IPS-18c (cell line): ENCODE results near the gene GCNT2.
"Not testable (repeated sequence)": the region's sequence is repeated elsewhere in the genome, so short reads cannot be mapped to it uniquely, and the experiment has no call there.

ENCODE experiments used
- H3K4me3 ChIP-seq: 2 replicates; pipeline ENCODE4 v1.7.0; 2013; ENCODE audit warnings: low read depth, mild to moderate bottlenecking, low read length, moderate library complexity; ENCODE audit not compliant: insufficient read depth
- H3K9me3 ChIP-seq: one replicate; pipeline ENCODE4 v1.6.1; 2013; ENCODE audit warnings: mild to moderate bottlenecking, low read length, moderate library complexity; ENCODE audit not compliant: control insufficient read depth, insufficient read depth

The GCNT2 gene

GRCh38 chr6:10521104-10521808 lies at the start of gene GCNT2:
Gene GCNT2, plus strand, starts transcription at chr6:10521351. Its CDS starts 7,561 bp downstream, at chr6:10528912.
- Histone ChIP-seq H3K9me3 (no peaks in the 10 kb centered on the region), H3K4me3 (peak within 1 kb of the TSS; percentile 22; the same call in 1 of the 2 replicates)

- Histone ChIP-seq H3K9me3 (peaks cover 4% of the 10 kb centered on the region), H3K4me3 (no peak overlapping the region)
Observed at GRCh38 chr6:10472634-10473033, 48.5 kb upstream of the GCNT2 start.

GRCh38 chr6:10478187-10479040 lies 42.7 kb upstream of the GCNT2 start:
- Histone ChIP-seq H3K4me3 (no peak overlapping the region), H3K9me3 (peaks cover 8% of the 10 kb centered on the region)

GRCh38 chr6:10479939-10480700 lies 41.0 kb upstream of the GCNT2 start:
- Histone ChIP-seq H3K9me3 (peaks cover 4% of the 10 kb centered on the region), H3K4me3 (no peak overlapping the region)

- Histone ChIP-seq H3K4me3 (no peak overlapping the region), H3K9me3 (peaks cover 4% of the 10 kb centered on the region)
Observed at GRCh38 chr6:10481101-10481500, 40.0 kb upstream of the GCNT2 start.

DNA sequence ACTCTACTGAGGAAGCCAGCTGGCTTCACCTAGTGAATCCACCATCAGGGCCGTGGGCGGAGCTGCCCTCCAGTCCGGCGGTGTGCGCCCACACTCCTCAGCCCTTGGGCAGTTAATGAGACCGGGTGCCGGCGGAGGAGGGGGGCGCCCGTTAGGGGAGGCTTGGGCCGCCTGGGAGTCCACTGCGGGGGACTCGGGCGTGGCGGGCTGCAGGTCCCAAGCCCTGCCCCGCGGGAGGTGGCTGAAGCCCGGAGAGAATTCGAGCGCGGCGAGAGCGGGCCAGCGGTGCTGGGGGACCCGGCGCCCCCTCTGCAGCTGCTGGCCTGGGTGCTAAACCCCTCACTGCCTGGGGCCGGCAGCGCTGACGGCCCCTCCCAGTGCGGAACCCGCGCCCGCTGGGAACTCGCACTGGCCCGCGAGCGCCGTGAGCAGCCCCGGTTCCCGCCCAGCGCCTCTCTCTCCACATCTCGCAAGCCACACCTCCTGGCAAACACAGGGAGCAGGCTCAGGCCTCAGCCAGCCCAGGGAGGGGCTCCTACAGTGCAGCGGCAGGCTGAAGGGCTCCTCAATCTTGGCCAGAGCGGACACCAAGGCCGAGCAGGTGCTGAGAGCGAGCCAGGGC lies 38.4 kb upstream of the GCNT2 start:
- no peak overlapping the region for H3K4me3 ChIP-seq
- peaks cover 4% of the 10 kb centered on the region for H3K9me3 ChIP-seq

DNA sequence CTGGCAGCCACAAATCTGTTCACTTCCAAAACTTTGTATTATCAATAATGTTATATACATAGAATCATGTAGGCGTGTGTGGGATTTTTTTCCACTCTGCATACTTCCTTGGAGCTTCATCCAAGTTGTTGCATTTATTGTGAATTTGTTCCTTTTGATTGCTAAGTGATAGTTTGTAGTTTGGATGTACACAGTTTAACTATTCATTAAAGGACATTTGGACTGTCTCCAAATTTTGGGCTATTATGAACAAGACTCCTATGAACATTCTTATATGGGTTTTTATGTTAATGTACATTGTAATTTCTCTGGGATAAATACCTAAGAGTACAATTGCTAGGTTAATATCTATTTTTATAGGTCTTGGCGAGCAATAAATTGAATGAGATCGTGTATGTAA lies 36.2 kb upstream of the GCNT2 start:
- Histone ChIP-seq H3K9me3 (peaks cover 4% of the 10 kb centered on the region), H3K4me3 (no peak overlapping the region)

DNA sequence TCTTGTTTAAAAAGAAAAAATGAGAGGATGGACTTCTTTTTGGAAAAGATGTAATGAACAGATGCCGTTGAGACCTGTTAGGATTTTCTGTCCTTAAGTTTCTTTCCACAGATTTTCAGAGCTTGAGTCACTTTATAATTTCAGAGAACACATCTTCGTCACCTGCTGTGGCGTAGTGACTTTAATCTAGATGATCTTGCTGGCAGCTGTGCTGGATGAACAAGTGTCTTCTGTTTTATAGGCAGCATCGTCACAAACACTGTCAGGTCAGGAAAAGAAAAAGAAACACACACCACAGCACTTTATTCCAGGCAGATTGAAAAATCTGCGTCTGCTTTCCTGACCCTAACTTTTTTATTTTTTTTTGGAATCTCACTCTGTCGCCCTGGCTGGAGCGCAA lies 35.7 kb upstream of the GCNT2 start:
- Histone ChIP-seq H3K4me3 (no peak overlapping the region), H3K9me3 (peaks cover 4% of the 10 kb centered on the region)

- Histone ChIP-seq H3K4me3 (no peak overlapping the region), H3K9me3 (peaks cover 4% of the 10 kb centered on the region)
Observed at GRCh38 chr6:10486215-10486614, 34.9 kb upstream of the GCNT2 start.

- H3K9me3 ChIP-seq, H3K4me3 ChIP-seq: not testable (repeated sequence)
Observed at GRCh38 chr6:10486944-10487588, 34.1 kb upstream of the GCNT2 start.

GRCh38 chr6:10487668-10488327 lies 33.4 kb upstream of the GCNT2 start:
- H3K4me3 ChIP-seq = peak overlapping the region; percentile 6; the same call in 1 of the 2 replicates
- peaks cover 4% of the 10 kb centered on the region for H3K9me3 ChIP-seq

DNA sequence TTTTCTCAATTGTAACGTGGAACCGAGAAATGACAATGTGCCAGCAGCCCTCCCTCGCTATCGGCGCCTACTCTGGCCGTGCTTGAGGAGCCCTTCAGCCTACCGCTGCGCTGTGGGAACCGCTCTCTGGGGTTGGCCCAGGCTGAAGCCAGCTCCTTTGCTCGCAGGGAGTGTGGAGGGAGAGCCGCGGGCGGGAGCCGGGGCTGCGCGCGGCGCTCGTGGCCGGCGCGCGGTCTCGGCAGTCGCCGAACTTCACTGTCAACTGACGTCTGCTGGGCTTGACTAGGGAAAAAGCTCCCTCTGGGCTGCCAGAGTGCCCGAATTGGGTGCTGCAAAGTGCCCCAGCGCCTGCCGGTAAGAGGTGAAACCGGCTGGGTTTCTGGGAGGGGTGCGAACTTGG lies 29.7 kb upstream of the GCNT2 start:
- Histone ChIP-seq H3K9me3 (peaks cover 3% of the 10 kb centered on the region), H3K4me3 (no peak overlapping the region)

DNA sequence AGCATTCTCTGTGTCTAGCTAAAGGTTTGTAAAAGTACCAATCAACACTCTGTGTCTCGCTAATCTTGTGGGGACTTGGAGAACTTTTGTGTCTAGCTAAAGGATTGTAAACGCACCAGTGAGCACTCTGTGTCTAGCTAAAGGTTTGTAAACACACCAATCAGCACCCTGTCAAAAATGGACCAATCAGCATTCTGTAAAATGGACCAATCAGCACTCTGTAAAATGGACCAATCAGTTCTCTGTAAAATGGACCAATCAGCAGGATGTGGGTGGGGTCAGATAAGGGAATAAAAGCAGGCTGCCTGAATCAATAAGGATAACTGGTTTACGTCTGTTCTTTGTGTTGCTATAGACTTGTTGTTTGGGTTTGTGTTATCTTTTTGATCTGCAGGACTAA lies 29.2 kb upstream of the GCNT2 start:
- H3K9me3 ChIP-seq, H3K4me3 ChIP-seq: not testable (repeated sequence)

DNA sequence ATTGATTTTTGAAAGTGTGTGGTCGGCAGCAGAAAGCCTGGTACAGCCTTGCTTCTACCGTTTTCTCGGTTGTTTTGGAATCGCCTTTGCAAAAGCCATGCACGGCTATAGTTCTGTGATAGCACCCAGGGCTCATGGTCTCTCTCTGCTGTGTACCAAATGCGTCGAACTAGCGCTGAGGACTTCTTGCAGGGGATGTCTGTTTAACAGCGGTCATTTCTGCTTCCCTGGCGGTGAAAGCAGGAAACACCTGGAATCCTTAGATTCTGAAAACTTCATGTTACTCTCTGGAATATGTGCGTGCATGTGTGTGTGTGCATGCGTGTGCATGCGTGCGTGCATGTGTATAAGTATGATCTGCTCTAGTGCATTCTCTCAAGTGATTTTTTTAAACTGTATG lies 26.1 kb upstream of the GCNT2 start:
- Histone ChIP-seq H3K4me3 (no peak overlapping the region), H3K9me3 (peaks cover 3% of the 10 kb centered on the region)

- no peak overlapping the region for H3K4me3 ChIP-seq
- no peaks in the 10 kb centered on the region for H3K9me3 ChIP-seq
Observed at GRCh38 chr6:10505529-10505928, 15.6 kb upstream of the GCNT2 start.

GRCh38 chr6:10507298-10507697 lies 13.9 kb upstream of the GCNT2 start:
- H3K4me3 ChIP-seq = no peak overlapping the region
- H3K9me3 ChIP-seq = no peaks in the 10 kb centered on the region
